ENCODE measurements around the gene LDAH.
"Not testable (repeated sequence)": the region's sequence is repeated elsewhere in the genome, so short reads cannot be mapped to it uniquely, and the experiment has no call there.

The LDAH gene

DNA sequence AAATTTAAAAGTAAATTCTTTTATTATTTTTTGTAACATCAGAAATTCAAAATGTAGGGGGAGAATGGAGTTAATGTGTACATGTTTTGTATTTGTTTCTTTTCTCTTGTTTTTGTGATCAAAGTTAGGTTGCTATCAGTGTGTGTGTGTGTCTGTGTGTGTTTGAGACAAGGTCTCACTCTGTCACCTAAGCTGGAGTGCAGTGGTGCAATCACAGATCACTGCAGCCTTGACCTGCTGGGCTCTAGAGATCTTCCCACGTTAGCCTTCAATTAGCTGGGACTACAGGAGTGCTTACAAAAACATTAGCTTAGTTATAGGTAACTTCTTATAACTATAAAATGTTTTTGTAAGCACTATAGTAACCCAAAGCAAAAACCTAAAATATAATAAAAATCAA, 105.3 kb downstream of the LDAH start:
- DNase-seq = no peak

DNA sequence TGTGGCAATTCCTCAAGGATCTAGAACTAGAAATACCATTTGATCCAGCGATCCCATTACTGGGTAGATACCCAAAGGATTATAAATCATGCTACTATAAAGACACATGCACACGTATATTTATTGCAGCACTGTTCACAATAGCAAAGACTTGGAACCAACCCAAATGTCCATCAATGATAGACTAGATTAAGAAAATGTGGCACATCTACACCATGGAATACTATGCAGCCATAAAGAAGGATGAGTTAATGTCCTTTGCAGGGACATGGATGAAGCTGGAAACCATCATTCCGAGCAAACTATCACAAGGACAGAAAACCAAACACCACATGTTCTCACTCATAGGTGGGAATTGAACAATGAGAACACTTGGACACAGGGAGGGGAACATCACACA, 106.7 kb downstream of the LDAH start:
- not testable (repeated sequence) for DNase-seq

DNA sequence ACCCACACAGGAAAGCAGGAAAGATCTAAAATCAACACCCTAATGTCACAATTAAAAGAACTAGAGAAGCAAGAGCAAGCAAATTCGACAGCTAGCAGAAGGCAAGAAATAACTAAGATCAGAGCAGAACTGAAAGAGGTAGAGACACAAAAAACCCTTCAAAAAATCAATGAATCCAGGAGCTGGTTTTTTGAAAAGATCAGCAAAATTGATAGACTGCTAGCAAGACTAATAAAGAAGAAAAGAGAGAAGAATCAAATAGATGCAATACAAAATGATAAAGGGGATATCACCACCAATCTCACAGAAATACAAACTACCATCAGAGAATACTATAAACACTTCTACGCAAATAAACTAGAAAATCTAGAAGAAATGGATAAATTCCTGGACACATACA, 108.5 kb downstream of the LDAH start:
- not testable (repeated sequence) for DNase-seq

- DNase-seq = not testable (repeated sequence)
Measured at GRCh38 chr2:20713585-20713984, 109.3 kb downstream of the LDAH start.

DNA sequence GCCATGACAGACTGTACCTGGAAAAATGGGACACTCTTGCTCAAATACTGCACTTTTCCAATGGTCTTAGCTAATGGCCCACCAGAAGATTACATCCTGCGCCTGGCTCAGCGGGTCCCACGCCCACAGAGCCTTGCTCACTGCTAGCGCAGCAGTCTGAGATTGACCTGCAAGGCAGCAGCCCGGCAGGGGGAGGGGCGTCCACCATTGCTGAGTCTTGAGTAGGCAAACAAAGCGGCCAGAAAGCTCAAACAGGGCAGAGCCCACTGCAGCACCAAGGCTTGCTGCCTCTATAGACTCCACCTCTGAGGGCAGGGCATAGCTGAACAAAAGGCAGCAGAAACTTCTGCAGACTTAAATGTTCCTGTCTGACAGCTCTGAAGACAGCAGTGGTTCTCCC, 111.3 kb downstream of the LDAH start:
- not testable (repeated sequence) for DNase-seq

- no peak for DNase-seq
Measured at GRCh38 chr2:20707601-20708000, 115.3 kb downstream of the LDAH start.

GRCh38 chr2:20706786-20707185, 116.1 kb downstream of the LDAH start:
- no peak for DNase-seq

DNA sequence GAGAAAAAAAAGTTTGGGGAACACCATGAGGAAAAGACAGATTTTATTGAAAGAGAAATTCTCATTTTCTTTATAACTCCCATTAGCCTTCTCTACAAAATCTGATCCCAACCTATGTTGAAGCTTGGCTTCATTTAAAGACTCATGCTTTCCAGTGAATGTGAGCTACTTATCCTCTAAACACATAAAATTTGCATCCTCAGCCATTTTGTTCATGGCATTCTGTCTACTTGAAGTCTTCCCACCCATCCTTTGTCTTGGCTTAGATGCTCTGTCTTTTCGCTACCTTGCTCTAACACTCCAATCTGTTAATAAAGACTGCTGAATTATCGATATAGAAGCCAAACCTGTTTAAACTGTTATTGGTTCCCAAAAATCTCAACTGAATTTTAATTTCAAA, 116.7 kb downstream of the LDAH start:
- no peak for DNase-seq

- DNase-seq = no peak
Measured at GRCh38 chr2:20704886-20705285, 118.0 kb downstream of the LDAH start.

DNA sequence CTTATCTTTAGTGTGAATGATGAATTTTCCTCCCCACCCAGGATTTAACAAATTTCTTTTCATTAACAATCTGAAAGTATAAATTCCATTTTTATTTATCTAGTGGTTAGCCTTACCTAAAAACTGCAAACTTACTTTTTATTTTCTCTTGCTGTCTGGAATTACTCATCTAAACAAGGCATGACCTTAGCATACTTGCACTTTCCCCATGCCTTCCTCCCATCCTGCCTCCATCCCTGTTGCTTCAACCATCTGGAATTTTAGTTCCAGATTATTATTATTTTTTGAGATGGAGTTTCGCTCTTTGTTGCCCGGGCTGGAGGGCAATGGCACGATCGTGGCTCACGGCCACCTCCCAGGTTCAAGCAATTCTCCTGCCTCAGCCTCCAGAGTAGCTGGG, 120.3 kb downstream of the LDAH start:
- DNase-seq = no peak

GRCh38 chr2:20698916-20699613, 123.8 kb downstream of the LDAH start:
- DNase-seq = no peak

DNA sequence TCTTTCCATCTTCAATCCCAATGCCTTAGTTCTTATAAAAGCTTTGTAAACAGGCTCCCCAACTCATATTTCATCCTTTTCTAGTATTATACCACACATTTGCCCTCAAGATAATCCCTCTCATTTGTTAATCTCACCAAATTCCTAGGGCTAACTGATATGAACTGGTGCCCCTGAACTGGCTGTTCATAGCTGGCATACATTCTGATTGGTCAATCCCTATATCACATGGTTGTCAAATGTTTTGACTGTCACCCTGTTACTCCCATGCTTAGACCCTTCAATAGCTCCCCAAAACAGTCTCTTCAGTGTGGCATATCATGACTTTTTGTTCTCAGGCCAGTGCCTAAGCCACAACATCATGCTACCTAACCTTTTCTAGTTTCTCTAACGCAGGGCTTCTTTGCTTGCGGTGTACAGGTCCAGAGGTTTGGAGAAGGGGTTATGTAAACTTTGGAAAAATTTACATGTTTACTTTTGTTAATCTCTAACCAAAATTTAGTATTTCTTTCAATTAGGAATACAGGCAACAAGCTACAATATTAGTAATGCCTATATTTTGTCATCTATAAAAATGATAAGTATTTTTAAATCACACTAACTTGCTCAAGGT, 125.5 kb downstream of the LDAH start:
- DNase-seq = no peak

DNA sequence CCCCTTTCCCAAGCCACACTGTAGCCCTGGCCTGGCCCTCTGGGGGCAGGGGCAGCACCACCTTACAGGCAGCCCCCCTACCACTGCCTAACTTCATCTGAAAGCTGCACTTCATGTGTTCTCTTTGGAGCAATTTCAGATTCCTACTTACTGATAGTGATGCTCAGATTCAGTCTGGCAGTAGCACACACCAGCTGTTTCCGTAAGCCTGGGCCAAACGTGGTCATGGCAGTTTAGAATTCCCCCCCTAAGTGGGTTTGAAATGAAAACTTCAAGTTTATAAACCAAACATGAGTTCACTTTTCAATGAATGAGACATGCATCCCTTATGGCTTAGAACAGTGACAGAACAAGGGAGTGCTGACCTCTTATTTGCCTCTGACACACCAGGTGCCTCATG, 126.5 kb downstream of the LDAH start:
- DNase-seq = no peak

GRCh38 chr2:20693317-20693716, 129.6 kb downstream of the LDAH start:
- no peak for DNase-seq

DNA sequence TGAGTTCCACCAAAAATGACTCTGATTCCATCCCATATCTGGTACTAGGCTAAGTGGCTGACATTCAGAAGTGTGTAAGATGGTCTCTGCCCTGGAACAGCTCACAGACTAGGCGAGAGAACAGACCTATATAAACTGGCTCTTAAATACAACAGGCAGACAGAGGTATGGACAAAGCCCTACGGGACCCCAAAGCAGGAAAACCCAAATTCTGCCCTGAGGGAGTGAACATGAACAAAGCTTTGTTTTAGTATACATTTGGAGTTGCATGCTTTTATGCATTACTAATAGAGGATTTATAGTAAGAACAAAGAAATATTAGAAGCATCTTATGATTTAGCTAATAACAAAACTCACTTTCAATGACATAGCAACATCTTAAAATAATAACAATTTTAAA, 130.8 kb downstream of the LDAH start:
- no peak for DNase-seq

GRCh38 chr2:20691076-20691734, 131.7 kb downstream of the LDAH start:
- DNase-seq = no peak

DNA sequence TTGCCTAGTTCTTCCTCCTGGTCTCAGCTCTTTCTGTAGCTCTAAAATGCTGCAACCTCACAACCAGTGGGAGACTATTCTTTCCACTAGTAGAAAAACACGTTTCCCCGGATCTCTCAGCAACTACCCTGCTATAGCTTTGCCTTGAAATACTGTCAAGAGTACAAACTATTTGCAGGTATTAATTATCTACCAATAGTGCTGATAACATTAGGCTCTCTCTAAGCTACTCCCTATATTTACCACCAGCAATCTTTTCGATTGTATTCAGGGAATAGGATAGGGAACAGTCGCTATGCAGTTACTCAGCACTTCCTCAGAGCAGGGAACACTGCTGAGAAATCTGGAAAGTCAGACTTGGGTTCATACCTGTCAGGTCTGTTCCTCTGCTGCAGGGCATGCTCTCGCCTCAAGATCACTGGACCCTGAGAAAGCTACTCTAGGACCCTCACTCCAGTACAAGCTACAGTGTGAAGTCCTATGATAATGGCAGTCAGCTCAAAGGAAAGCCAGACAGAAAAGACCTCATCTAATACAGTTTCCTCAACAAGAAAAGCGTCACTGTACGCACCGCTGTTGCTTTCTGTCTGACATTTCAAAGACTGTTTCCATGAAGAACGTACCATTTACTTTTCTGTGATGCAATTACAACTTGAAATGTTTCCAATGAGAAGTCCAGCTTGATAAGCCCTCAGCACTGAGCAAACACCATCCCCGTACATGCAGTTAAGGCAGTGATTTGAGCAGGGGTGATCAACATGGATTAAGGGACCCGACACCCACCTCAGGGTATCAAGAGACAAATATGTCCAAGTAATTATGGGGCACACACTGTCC, 133.3 kb downstream of the LDAH start:
- DNase-seq = no peak

- no peak for DNase-seq
Measured at GRCh38 chr2:20687260-20687832, 135.6 kb downstream of the LDAH start.

- no peak for DNase-seq
Measured at GRCh38 chr2:20684581-20685063, 138.3 kb downstream of the LDAH start.

GRCh38 chr2:20682167-20682920, 140.6 kb downstream of the LDAH start:
- DNase-seq = no peak

DNA sequence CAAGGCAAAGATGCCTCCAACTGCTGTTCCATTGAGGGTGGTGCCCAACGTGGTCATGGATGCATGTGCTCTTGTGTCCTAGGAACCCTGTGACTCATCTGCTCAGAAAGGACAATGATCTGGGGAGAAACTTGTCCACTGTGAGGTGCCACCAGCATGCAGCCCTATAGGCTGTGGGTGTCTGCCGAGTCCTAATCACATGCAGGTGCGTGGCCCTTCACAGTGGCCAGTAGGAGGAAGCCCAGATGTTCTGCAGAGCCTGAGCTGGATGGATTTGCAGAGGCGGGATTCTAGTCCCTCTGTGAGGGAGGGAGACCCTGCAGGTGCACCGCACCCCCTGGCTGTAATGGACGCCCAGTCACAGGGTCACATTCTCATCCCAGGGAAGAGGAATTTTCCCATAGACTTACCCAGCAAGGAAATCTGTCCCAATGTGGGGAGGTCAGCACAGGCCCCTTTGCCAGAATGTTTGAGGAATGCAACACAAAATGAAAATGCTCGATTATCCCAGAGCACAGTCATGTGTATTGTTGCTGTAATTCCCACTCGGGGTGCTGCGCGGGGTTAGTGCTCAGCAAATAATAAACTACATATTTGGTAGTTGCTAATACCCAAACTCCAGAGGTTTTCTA, 142.0 kb downstream of the LDAH start:
- DNase-seq = no peak

GRCh38 chr2:20678780-20679179, 144.1 kb downstream of the LDAH start:
- no peak for DNase-seq
